ENCODE results near the gene FARP1. TPM values are rescaled to one million over a fixed set of nuclear protein-coding genes. Genes with fewer than 3 reads are reported as not detected.

Gene FARP1
- total RNA-seq, 1 experiment from 2014 or later, result 96.6 TPM

DNA sequence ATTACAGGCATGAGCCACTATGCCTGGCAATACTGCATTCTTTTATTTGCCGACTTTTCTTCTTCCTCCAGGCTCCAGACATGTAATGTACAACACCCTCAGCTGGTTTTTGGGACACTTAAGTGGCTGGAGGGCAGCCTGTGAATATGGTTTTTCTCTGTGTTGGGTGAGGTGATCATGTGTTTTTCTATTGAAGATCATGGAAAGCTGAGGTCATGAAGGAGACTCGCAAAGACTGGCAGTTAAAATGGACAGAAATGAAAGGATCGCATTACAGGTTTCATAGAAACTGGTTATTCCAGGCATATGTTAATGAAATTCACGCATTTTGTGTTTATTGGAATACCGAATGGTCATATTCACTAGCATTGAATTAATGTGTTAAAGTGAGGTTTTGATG lies 119.4 kb downstream of the FARP1 start:
- Mint-ChIP-seq H3K27ac (peak overlapping the region; percentile 80), H3K4me1 (peaks cover 22% of the 10 kb centered on the region), H3K36me3 (no peaks in the 10 kb centered on the region), H3K4me3 (no peak overlapping the region), H3K27me3 (ENCODE audit: low read depth) (no peaks in the 10 kb centered on the region), H3K9me3 (no peaks in the 10 kb centered on the region)
- DNase-seq (ENCODE audit: low spot score) (no peak), ATAC-seq (no peak)
- CTCF ChIA-PET, result interaction anchor here (0.8 kb wide), 1 partner anchor 17 kb away, joined by 3 read pairs; no protein-coding TSS in a partner anchor
- TF ChIP-seq, protein P1, sequence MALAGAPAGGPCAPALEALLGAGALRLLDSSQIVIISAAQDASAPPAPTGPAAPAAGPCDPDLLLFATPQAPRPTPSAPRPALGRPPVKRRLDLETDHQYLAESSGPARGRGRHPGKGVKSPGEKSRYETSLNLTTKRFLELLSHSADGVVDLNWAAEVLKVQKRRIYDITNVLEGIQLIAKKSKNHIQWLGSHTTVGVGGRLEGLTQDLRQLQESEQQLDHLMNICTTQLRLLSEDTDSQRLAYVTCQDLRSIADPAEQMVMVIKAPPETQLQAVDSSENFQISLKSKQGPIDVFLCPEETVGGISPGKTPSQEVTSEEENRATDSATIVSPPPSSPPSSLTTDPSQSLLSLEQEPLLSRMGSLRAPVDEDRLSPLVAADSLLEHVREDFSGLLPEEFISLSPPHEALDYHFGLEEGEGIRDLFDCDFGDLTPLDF (CRISPR knock-in tag; IDR thresholded peaks at IDR 0.05), result no peak
- TF ChIP-seq KAT7 (CRISPR knock-in tag; IDR thresholded peaks at IDR 0.05; ENCODE audit: borderline replicate concordance) (no peak), NR3C1 (CRISPR knock-in tag; conservative IDR thresholded peaks at IDR 0.05; ENCODE audit: low read depth) (no peak), ELF4 (CRISPR knock-in tag; IDR thresholded peaks at IDR 0.05; ENCODE audit: low read depth) (no peak), ETV6 (CRISPR knock-in tag; IDR thresholded peaks at IDR 0.05) (no peak), MXD4 (CRISPR knock-in tag; IDR thresholded peaks at IDR 0.05; ENCODE audit: borderline replicate concordance) (no peak), NR2C2 (CRISPR knock-in tag; IDR thresholded peaks at IDR 0.05) (no peak), IRF2 (CRISPR knock-in tag; IDR thresholded peaks at IDR 0.05; ENCODE audit: borderline replicate concordance, low read depth) (no peak), HMGA2 (CRISPR knock-in tag; IDR thresholded peaks at IDR 0.05) (no peak), ZBTB21 (CRISPR knock-in tag; IDR thresholded peaks at IDR 0.05; ENCODE audit: borderline replicate concordance) (no peak), CBFB (CRISPR knock-in tag; IDR thresholded peaks at IDR 0.05; ENCODE audit: low read depth) (no peak), TCF7 (CRISPR knock-in tag; IDR thresholded peaks at IDR 0.05; ENCODE audit: low read depth) (no peak)
- TF ChIP-seq, protein P2, sequence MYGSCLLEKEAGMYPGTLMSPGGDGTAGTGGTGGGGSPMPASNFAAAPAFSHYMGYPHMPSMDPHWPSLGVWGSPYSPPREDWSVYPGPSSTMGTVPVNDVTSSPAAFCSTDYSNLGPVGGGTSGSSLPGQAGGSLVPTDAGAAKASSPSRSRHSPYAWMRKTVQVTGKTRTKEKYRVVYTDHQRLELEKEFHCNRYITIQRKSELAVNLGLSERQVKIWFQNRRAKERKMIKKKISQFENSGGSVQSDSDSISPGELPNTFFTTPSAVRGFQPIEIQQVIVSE (CRISPR knock-in tag; IDR thresholded peaks at IDR 0.05; ENCODE audit: borderline replicate concordance), result no peak
- POLR2A ChIA-PET, result no interaction called here

DNA sequence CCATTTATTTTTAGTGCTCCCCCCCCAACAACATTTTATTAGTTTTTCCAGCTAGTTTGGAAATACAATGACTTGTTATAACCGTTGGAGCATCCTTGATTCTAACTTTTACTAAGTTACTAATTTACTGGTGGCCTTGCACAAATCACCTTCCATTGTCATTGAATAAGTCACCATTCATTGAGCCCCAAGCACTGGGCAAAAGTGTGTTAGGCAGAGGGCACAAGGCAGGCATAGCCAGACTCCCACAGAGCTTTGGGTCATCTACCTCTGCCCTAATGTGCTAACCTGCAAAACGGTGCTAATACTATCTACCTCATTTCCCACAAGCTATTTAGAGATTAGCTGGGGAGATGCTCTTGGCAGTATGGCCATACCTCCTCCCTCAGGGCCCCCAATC lies 120.9 kb downstream of the FARP1 start:
- DNase-seq (ENCODE audit: low spot score), result no peak
- ATAC-seq, result no peak
- ChIA-PET POLR2A (no interaction called here), CTCF (no interaction called here)
- Mint-ChIP-seq H3K4me1 (peaks cover 25% of the 10 kb centered on the region), H3K36me3 (no peaks in the 10 kb centered on the region; the same call in 1 of the 2 replicates), H3K27me3 (ENCODE audit: low read depth) (no peaks in the 10 kb centered on the region), H3K9me3 (no peaks in the 10 kb centered on the region), H3K4me3 (no peak overlapping the region), H3K27ac (no peak overlapping the region)
- TF ChIP-seq, protein P3, sequence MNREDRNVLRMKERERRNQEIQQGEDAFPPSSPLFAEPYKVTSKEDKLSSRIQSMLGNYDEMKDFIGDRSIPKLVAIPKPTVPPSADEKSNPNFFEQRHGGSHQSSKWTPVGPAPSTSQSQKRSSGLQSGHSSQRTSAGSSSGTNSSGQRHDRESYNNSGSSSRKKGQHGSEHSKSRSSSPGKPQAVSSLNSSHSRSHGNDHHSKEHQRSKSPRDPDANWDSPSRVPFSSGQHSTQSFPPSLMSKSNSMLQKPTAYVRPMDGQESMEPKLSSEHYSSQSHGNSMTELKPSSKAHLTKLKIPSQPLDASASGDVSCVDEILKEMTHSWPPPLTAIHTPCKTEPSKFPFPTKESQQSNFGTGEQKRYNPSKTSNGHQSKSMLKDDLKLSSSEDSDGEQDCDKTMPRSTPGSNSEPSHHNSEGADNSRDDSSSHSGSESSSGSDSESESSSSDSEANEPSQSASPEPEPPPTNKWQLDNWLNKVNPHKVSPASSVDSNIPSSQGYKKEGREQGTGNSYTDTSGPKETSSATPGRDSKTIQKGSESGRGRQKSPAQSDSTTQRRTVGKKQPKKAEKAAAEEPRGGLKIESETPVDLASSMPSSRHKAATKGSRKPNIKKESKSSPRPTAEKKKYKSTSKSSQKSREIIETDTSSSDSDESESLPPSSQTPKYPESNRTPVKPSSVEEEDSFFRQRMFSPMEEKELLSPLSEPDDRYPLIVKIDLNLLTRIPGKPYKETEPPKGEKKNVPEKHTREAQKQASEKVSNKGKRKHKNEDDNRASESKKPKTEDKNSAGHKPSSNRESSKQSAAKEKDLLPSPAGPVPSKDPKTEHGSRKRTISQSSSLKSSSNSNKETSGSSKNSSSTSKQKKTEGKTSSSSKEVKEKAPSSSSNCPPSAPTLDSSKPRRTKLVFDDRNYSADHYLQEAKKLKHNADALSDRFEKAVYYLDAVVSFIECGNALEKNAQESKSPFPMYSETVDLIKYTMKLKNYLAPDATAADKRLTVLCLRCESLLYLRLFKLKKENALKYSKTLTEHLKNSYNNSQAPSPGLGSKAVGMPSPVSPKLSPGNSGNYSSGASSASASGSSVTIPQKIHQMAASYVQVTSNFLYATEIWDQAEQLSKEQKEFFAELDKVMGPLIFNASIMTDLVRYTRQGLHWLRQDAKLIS (CRISPR knock-in tag; IDR thresholded peaks at IDR 0.05; ENCODE audit: borderline replicate concordance), result no peak
- TF ChIP-seq RELA (CRISPR knock-in tag; IDR thresholded peaks at IDR 0.05; ENCODE audit: borderline replicate concordance) (no peak), CREM (CRISPR knock-in tag; IDR thresholded peaks at IDR 0.05) (no peak), TCF7 (CRISPR knock-in tag; IDR thresholded peaks at IDR 0.05; ENCODE audit: low read depth) (no peak), ZNF263 (CRISPR knock-in tag; IDR thresholded peaks at IDR 0.05; ENCODE audit: low read depth) (no peak), MYBL2 (CRISPR knock-in tag; IDR thresholded peaks at IDR 0.05) (no peak), ZNF121 (CRISPR knock-in tag; IDR thresholded peaks at IDR 0.05) (no peak), SMAD4 (CRISPR knock-in tag; IDR thresholded peaks at IDR 0.05) (no peak), NR1H2 (CRISPR knock-in tag; IDR thresholded peaks at IDR 0.05) (no peak)
- TF ChIP-seq, protein P4, sequence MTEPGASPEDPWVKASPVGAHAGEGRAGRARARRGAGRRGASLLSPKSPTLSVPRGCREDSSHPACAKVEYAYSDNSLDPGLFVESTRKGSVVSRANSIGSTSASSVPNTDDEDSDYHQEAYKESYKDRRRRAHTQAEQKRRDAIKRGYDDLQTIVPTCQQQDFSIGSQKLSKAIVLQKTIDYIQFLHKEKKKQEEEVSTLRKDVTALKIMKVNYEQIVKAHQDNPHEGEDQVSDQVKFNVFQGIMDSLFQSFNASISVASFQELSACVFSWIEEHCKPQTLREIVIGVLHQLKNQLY (CRISPR knock-in tag; IDR thresholded peaks at IDR 0.05), result no peak
- TF ChIP-seq, protein P5, sequence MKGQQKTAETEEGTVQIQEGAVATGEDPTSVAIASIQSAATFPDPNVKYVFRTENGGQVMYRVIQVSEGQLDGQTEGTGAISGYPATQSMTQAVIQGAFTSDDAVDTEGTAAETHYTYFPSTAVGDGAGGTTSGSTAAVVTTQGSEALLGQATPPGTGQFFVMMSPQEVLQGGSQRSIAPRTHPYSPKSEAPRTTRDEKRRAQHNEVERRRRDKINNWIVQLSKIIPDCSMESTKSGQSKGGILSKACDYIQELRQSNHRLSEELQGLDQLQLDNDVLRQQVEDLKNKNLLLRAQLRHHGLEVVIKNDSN (CRISPR knock-in tag; IDR thresholded peaks at IDR 0.05), result no peak
- TF ChIP-seq, protein P6, sequence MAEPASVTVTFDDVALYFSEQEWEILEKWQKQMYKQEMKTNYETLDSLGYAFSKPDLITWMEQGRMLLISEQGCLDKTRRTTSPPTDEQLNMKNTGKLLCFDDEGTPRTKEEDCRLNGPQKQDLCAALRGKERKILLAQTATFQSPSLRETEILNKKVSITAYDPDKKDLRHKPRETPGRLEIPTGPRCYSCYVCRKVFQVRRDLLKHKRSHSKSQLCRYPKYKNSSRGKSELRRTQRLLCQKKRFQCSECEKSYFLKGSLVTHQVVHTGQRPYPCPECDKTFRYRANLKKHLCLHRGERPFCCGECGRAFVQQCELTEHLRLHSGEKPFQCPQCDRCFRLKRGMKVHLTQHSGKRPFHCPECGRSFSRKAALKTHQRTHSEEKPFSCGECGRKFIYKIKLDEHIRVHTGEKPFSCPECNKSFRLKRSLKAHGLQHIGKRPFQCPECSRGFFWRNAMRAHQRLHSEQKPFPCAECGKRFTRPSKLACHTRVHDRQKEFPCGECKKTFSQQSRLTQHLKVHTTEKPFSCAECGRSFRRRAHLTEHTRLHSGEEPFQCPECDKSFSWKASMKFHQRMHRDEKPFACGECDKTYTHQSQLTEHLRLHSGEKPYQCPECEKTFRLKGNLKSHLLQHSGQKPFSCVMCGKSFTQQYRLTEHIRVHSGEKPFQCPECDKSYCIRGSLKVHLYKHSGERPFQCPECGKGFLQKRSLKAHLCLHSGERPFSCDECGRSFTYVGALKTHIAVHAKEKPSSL (CRISPR knock-in tag; conservative IDR thresholded peaks at IDR 0.05), result no peak
- TF ChIP-seq, protein P2 (CRISPR knock-in tag; IDR thresholded peaks at IDR 0.05; ENCODE audit: borderline replicate concordance), result no peak
- TF ChIP-seq, protein P7, sequence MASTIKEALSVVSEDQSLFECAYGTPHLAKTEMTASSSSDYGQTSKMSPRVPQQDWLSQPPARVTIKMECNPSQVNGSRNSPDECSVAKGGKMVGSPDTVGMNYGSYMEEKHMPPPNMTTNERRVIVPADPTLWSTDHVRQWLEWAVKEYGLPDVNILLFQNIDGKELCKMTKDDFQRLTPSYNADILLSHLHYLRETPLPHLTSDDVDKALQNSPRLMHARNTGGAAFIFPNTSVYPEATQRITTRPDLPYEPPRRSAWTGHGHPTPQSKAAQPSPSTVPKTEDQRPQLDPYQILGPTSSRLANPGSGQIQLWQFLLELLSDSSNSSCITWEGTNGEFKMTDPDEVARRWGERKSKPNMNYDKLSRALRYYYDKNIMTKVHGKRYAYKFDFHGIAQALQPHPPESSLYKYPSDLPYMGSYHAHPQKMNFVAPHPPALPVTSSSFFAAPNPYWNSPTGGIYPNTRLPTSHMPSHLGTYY (CRISPR knock-in tag; IDR thresholded peaks at IDR 0.05), result no peak

Measured in WTC11 (cell line).